Amniotic epithelial cell (primary cell): ENCODE data around the gene GAPDH.
"Not testable (repeated sequence)": the region's sequence is repeated elsewhere in the genome, so short reads cannot be mapped to it uniquely, and the experiment has no call there.

Source experiments
- DNase-seq: peaks from one replicate; pipeline ENCODE4 v3.0.0-alpha.2; 2010; ENCODE audit warnings: low read depth

The GAPDH gene

GRCh38 chr12:6533923-6534694, at the start of gene GAPDH:
Gene GAPDH, plus strand, starts transcription at chr12:6534517. Its CDS starts 316 bp downstream, at chr12:6534833.
- DNase-seq, result peak; percentile 97

- no peak for DNase-seq
Measured at GRCh38 chr12:6488240-6488639, 46.1 kb upstream of the GAPDH start.

- DNase-seq, result peak; percentile 66
Measured at GRCh38 chr12:6489449-6489848, 44.9 kb upstream of the GAPDH start.

GRCh38 chr12:6490673-6491072, 43.6 kb upstream of the GAPDH start:
- not testable (repeated sequence) for DNase-seq

GRCh38 chr12:6492838-6493496, 41.4 kb upstream of the GAPDH start, which contains the start of gene MRPL51:
Gene MRPL51, minus strand, starts transcription at chr12:6493262. Its CDS starts 126 bp downstream, at chr12:6493136.
- peak; percentile 90 for DNase-seq

DNA sequence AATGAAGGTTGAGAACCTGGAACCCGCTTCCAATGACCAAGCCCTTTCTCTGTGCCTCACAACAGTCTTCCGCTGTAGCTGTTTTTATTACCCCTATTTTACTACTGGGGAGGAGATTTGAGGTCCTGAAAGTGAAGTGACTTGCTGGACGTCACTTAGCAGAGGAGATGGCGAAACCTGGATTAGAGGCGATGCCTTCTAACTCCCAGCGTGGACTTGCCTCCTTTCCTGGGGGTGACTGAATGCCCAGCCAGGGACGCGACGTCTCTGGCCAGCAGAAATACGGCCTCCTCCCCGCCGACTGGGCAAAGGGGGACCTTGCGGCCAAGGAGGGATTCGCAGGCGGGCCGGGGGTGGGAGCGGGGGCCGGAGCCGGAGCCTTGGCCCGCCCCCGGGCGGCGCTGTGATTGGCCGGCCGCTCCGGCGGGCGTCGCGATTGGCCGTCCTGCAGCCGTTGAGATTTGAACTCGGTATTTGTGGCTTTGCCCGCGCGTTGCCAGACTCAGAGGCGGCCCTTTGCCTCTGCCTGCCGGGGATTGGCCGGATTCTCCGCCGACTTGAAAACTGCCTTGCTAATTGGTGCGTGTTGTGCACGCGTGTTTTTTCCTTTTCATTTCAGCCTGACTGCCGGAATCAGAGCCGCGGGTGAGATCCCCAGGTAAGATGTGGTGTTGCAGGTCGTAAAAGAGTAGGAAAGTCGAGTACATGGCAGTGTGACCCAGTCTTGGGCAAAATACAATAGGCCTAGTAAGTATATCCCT, 40.6 kb upstream of the GAPDH start, which contains the start of gene NCAPD2:
Gene NCAPD2, plus strand, starts transcription at position 606 of the 761 bp plus-strand sequence. CDS start 997 bp downstream, outside the sequence.
- peak; percentile 95 for DNase-seq

- no peak for DNase-seq
Measured at GRCh38 chr12:6494258-6494743, 40.0 kb upstream of the GAPDH start.

- DNase-seq, result no peak
Measured at GRCh38 chr12:6494968-6495367, 39.3 kb upstream of the GAPDH start.

DNA sequence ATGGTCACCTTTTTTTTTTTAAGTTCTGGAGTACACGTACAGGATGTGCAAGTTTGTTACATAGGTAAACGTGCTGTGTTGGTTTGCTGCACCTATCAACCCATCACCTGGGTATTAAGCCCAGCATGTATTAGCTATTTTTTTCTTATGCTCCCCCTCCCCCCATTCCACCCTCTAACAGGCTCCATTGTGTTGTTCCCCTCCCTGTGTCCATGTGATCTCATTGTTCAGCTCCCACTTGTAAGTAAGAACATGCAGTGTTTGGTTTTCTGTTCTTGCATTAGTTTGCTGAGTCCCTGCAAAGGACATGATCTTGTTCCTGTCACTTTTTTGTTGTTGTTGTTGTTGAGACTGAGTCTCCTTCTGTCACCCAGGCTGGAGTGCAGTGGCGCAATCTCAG, 37.0 kb upstream of the GAPDH start:
- DNase-seq, result not testable (repeated sequence)

- DNase-seq, result no peak
Measured at GRCh38 chr12:6500466-6500865, 33.9 kb upstream of the GAPDH start.

- DNase-seq, result peak; percentile 46
Measured at GRCh38 chr12:6507102-6507998, 27.0 kb upstream of the GAPDH start.

GRCh38 chr12:6508087-6508486, 26.2 kb upstream of the GAPDH start:
- DNase-seq, result no peak

- DNase-seq, result no peak
Measured at GRCh38 chr12:6520186-6520585, 14.1 kb upstream of the GAPDH start.

- DNase-seq, result no peak
Measured at GRCh38 chr12:6522193-6522592, 12.1 kb upstream of the GAPDH start.

DNA sequence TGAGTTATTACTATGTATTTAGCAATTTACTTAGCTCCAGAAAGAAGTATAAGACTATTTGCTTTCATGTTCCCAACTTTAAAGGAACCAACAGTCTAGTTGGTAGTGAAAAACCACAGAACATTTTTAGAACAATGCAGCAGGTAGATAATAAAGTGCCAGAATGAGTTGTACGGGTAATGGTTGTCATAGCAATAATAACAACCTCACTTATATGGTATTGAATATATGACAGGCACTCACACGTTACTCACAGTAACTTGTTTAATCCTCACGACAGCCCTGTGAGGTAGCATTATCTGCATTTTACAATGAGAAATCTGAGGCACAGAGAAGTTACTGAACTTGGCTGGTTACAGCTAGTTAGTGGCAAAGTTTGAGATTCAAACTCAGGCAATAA, 10.6 kb upstream of the GAPDH start:
- no peak for DNase-seq

- no peak for DNase-seq
Measured at GRCh38 chr12:6524648-6525047, 9.7 kb upstream of the GAPDH start.

- DNase-seq, result no peak
Measured at GRCh38 chr12:6526201-6526600, 8.1 kb upstream of the GAPDH start.

- DNase-seq, result no peak
Measured at GRCh38 chr12:6526766-6527525, 7.4 kb upstream of the GAPDH start.

DNA sequence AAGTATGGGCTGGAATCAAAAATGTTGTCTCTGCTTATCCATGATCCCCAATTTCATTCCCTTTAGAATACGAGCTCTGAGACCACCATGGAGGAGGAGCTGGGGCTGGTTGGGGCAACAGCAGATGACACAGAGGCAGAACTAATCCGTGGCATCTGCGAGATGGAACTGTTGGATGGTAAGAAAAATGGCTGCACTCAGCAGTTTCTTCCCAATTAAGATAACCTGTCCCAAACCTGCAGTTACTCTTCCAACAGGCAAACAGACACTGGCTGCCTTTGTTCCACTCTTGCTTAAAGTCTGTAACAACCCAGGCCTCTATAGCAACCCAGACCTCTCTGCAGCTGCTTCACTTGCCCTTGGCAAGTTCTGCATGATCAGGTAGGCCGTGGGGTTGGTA, 6.6 kb upstream of the GAPDH start:
- DNase-seq, result no peak

DNA sequence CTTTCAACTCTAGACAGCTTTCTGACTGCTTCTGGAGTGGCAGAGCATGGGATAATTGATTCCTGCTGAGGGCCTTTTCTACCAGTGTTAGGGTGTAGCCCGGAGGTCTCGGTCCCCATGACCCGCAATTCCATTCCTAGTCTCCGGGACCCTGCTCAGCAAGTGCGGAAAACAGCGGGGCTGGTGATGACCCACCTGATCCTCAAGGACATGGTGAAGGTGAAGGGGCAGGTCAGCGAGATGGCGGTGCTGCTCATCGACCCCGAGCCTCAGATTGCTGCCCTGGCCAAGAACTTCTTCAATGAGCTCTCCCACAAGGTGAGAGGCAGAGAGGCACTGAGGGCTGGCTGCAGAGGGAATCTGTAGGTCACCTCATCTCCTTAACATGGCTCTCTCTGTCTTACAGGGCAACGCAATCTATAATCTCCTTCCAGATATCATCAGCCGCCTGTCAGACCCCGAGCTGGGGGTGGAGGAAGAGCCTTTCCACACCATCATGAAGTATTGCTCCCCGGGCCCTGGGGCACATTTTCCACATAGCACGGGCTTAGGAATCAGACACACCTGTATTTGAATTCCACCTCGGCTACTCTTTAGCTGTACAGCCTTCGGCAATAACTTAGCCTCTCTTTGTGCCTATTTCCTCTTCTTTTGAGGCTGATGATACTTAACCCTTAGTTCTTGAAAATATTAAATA, 5.6 kb upstream of the GAPDH start:
- no peak for DNase-seq
